HepG2 (cell line): Measurements from ENCODE around the gene DLG3. TPM values are rescaled to one million over a fixed set of nuclear protein-coding genes. Genes with fewer than 3 reads are reported as not detected.

Experiments
- ATAC-seq: fragments of 200-7000 bp; cut with Tn5 transposase; 3 replicates; pipeline ENCODE4 v1.9.1; 2020; ENCODE audit warnings: mild to moderate bottlenecking, moderate library complexity
- BruUV-seq: library from RNA; stranded (reverse); fragments of 400-500 nt; replicated peaks from 2 replicates; lab custom pipeline; 2021; lab: Mats Ljungman, UMichigan
- CTCF ChIA-PET: fragments of 300-600 bp; formaldehyde crosslinking; extraction: SDS; loops from one replicate; lab custom pipeline; 2021; ENCODE audit warnings: low total read pairs, inconsistent platforms, low intra/inter-chr PET ratio; lab: Yijun Ruan, JAX
- POLR2A ChIA-PET: fragments of 350-600 bp; sonication (Branson Sonifier 250); formaldehyde crosslinking; loops from one replicate; lab custom pipeline; 2020; ENCODE audit warnings: antibody characterized with exemption, inconsistent platforms; lab: Yijun Ruan, JAX
- DNase-seq: peaks from one replicate; pipeline ENCODE4 v3.0.0-alpha.2; 2015; ENCODE audit warnings: low spot score
- FAIRE-seq: peaks from 3 replicates; lab custom pipeline; 2011; peaks lifted over from hg19 to GRCh38; lab: Jason Lieb, UNC
- H2AFZ ChIP-seq: one replicate; pipeline ENCODE4 v1.6.1; 2011; ENCODE audit warnings: low read length, inconsistent platforms
- H3K27ac ChIP-seq: fragments of 300-600 bp; 3 replicates; pipeline ENCODE4 v1.8.0; 2011; ENCODE audit warnings: mixed run types, mild to moderate bottlenecking, mixed read lengths, low read length, inconsistent platforms; ENCODE audit not compliant: insufficient read depth; ENCODE audit errors: extremely low read length
- H3K27me3 ChIP-seq, 2 experiments: fragments of 200-600 bp in 1 of 2; 2 replicates in 1 of 2; 3 replicates in 1 of 2; pipeline versions ENCODE4 v1.6.0 to v1.8.0; 2011; ENCODE audit warnings: low read length in 2 of 2, mild to moderate bottlenecking in 2 of 2, moderate library complexity in 2 of 2, inconsistent platforms in 1 of 2; ENCODE audit not compliant: insufficient read depth in 2 of 2, control insufficient read depth in 1 of 2
- H3K36me3 ChIP-seq, 2 experiments: fragments of 200-600 bp in 1 of 2; replicated peaks in 1 of 2; 2 replicates in 1 of 2; 3 replicates in 1 of 2; pipeline versions ENCODE4 v1.5.1 to v1.8.0; 2011; ENCODE audit warnings: low read length in 2 of 2, inconsistent platforms in 1 of 2; ENCODE audit not compliant: insufficient read depth in 2 of 2, control insufficient read depth in 1 of 2
- H3K4me1 ChIP-seq: 2 replicates; pipeline ENCODE4 v1.5.1; 2012; ENCODE audit warnings: low read length, inconsistent platforms; ENCODE audit not compliant: insufficient read depth
- H3K4me2 ChIP-seq: 2 replicates; pipeline ENCODE4 v1.6.0; 2011; ENCODE audit warnings: low read depth, low read length, inconsistent platforms
- H3K4me3 ChIP-seq, 3 experiments: fragments of 200-600 bp in 1 of 3; sonication (generic), shearing (Covaris generic) in 1 of 3; replicated peaks in 1 of 3; 2 replicates each; pipeline ENCODE4 v1.5.1; 2011 to 2016; ENCODE audit warnings: low read length in 3 of 3, inconsistent platforms in 2 of 3, low read depth in 2 of 3, mild to moderate bottlenecking in 2 of 3, control low read depth in 1 of 3, mixed read lengths in 1 of 3; ENCODE audit not compliant: insufficient read depth in 1 of 3
- H3K79me2 ChIP-seq: one replicate; pipeline ENCODE4 v1.6.1; 2011; ENCODE audit warnings: low read length, inconsistent platforms; ENCODE audit not compliant: insufficient read depth
- H3K9ac ChIP-seq: 2 replicates; pipeline ENCODE4 v1.6.0; 2011; ENCODE audit warnings: mild to moderate bottlenecking, low read depth, low read length, inconsistent platforms; ENCODE audit not compliant: insufficient read depth
- H3K9me3 ChIP-seq: 2 replicates; pipeline ENCODE4 v1.5.1; 2012; ENCODE audit warnings: mild to moderate bottlenecking, low read length
- H4K20me1 ChIP-seq: 2 replicates; pipeline ENCODE4 v1.6.0; 2011; ENCODE audit warnings: inconsistent platforms, mild to moderate bottlenecking, low read length, moderate library complexity; ENCODE audit not compliant: insufficient read depth
- ADNP ChIP-seq: sonication (generic); formaldehyde crosslinking; IDR thresholded peaks from 2 replicates; pipeline ENCODE4 v1.4.0; 2020; ENCODE audit warnings: missing genetic modification reagents
- ARNTL ChIP-seq: sonication (generic); formaldehyde crosslinking; IDR thresholded peaks from 2 replicates; pipeline ENCODE4 v1.4.0; 2020; ENCODE audit warnings: mild to moderate bottlenecking, missing genetic modification reagents
- FOSL2 ChIP-seq: sonication (generic); formaldehyde crosslinking; IDR thresholded peaks from 2 replicates; pipeline ENCODE4 v1.4.0; 2020; ENCODE audit warnings: missing genetic modification reagents
- HNF4G ChIP-seq, 2 experiments: sonication (generic) in 1 of 2; formaldehyde crosslinking in 1 of 2; IDR thresholded peaks; 2 replicates each; pipeline versions ENCODE4 v1.4.0 to v1.6.1; 2011 to 2020; ENCODE audit warnings: borderline replicate concordance in 2 of 2, low read depth in 2 of 2, mild to moderate bottlenecking in 2 of 2, low read length in 1 of 2, missing genetic modification reagents in 1 of 2, moderate library complexity in 1 of 2
- HOXD1 ChIP-seq: sonication (generic); formaldehyde crosslinking; IDR thresholded peaks from 2 replicates; pipeline ENCODE4 v1.5.0; 2020; ENCODE audit warnings: missing genetic modification reagents
- MBNL3 ChIP-seq: fragments of 250-450 bp; sonication (Bioruptor Pico); conservative IDR thresholded peaks from 2 replicates; pipeline ENCODE4 v1.8.0; 2022; ENCODE audit warnings: mild to moderate bottlenecking, inconsistent platforms
- MED13 ChIP-seq: sonication (generic); formaldehyde crosslinking; IDR thresholded peaks from 2 replicates; pipeline ENCODE4 v1.5.0; 2020; ENCODE audit warnings: missing genetic modification reagents
- NONO ChIP-seq, 2 experiments: fragments of 450-650 bp in 1 of 2; sonication (generic) in 1 of 2; formaldehyde crosslinking in 1 of 2; IDR thresholded peaks in 1 of 2; conservative IDR thresholded peaks in 1 of 2; 2 replicates each; pipeline versions ENCODE4 v1.6.1 to v1.8.0; 2017 to 2022; ENCODE audit warnings: mild to moderate bottlenecking in 1 of 2, missing genetic modification reagents in 1 of 2, moderate library complexity in 1 of 2
- SP4 ChIP-seq: sonication (generic); formaldehyde crosslinking; IDR thresholded peaks from 2 replicates; pipeline ENCODE4 v1.8.1; 2023; ENCODE audit warnings: mild to moderate bottlenecking, missing genetic modification reagents
- ZBTB8A ChIP-seq: sonication (generic); formaldehyde crosslinking; IDR thresholded peaks from 2 replicates; pipeline ENCODE4 v1.4.0; 2020; ENCODE audit warnings: mild to moderate bottlenecking, low read depth, missing genetic modification reagents, borderline replicate concordance
- ZFP90 ChIP-seq: sonication (generic); formaldehyde crosslinking; IDR thresholded peaks from 2 replicates; pipeline ENCODE4 v1.8.0; 2022; ENCODE audit warnings: missing genetic modification reagents, mild to moderate bottlenecking, inconsistent platforms, borderline replicate concordance
- WGBS: methylation state at CpG from one replicate; pipeline ENCODE4 v1.1.6; 2017; ENCODE audit warnings: low lambda C conversion rate; 5-methylcytosine and 5-hydroxymethylcytosine counted together
- in situ Hi-C: cut with HindIII; loops from 2 replicates; pipeline ENCODE4 v1.10.0; 2017; ENCODE audit warnings: low pct_unique_long_range_greater_than_20kb; ENCODE audit not compliant: extremely low pct_ligation_motif_present
- intact Hi-C: fragments of 100-400 bp; cut with micrococcal nuclease; formaldehyde crosslinking; loops from one replicate; pipeline ENCODE4 v1.10.0; 2022; ENCODE audit not compliant: unreplicated experiment
- polyA plus RNA-seq, 8 experiments: library from polyadenylated mRNA; depleted of rRNA in 3 of 8; stranded (reverse) in 7 of 8; unstranded in 1 of 8; fragments of >200 nt; fragmentation: Illumina TruSeq in 4 of 8; extraction: Trizol in 4 of 8; gene quantifications; 2 replicates each; pipeline versions ENCODE4 v1.2.1 to v1.2.3, GENCODE V29; 2011 to 2016; ENCODE audit warnings: low read depth in 4 of 8, missing spikeins in 1 of 8, mixed read lengths in 1 of 8; ENCODE audit not compliant: insufficient read depth in 1 of 8
- total RNA-seq, 5 experiments: library from RNA; depleted of rRNA; stranded (reverse); fragments of >200 nt; fragmentation: Illumina TruSeq; extraction: Trizol; gene quantifications; 2 replicates each; pipeline ENCODE4 v1.2.3, GENCODE V29; 2016; ENCODE audit warnings: low read depth in 1 of 5
- TF ChIP-seq, protein P1 (sequence below): sonication (generic); formaldehyde crosslinking; IDR thresholded peaks from one replicate; pipeline ENCODE4 v1.5.1; 2020; ENCODE audit warnings: mild to moderate bottlenecking, missing genetic modification reagents; ENCODE audit errors: not compliant biosample characterization
- TF ChIP-seq, protein P2 (sequence below): sonication (generic); formaldehyde crosslinking; IDR thresholded peaks from 2 replicates; pipeline ENCODE4 v1.4.0; 2020; ENCODE audit warnings: low read depth, mild to moderate bottlenecking, missing genetic modification reagents
- TF ChIP-seq, protein P3 (sequence below): sonication (generic); formaldehyde crosslinking; conservative IDR thresholded peaks from 2 replicates; pipeline ENCODE4 v1.4.0; 2020; ENCODE audit warnings: missing genetic modification reagents

The DLG3 gene
- total and polyA plus RNA-seq, 2 of the 13 experiments (the other 11 are each of a cell fraction or from before 2014, with no cell fraction given), result 9.9 to 19.4 TPM

DNA sequence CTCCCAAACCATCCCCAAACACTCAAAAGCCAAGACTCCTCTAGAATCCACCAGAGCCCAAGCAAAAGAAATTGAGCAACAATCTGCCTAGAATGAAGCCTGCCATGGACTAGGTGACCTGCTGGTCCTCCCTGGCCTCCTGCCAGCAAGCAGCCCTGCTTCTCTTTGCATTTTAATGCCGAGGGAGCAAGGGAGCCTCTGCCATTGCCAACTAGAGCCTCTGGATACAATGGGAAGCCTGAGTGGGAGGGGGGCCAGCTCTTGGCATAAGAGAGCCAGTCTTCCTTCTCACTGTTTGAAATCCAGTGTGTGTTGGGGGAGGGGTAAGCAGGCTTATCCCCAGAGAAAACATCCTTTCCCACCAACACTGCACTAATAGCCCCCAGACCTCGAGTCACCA, 23.0 kb upstream of the DLG3 start:
- Histone ChIP-seq H3K4me1 (peaks cover 18% of the 10 kb centered on the region), H3K79me2 (no peaks in the 10 kb centered on the region), H3K36me3 (no peaks in the 10 kb centered on the region; a peak in 1 of 5 replicates), H3K9ac (no peak overlapping the region), H2AFZ (no peak overlapping the region), H3K9me3 (no peaks in the 10 kb centered on the region), H3K27me3 (no peaks in the 10 kb centered on the region), H3K4me3 (no peak overlapping the region), H3K4me2 (no peak overlapping the region), H3K27ac (no peak overlapping the region), H4K20me1 (no peaks in the 10 kb centered on the region)
- ChIA-PET POLR2A (no interaction called here), CTCF (no interaction called here)
- WGBS, result no CpG with 5 or more reads among the region's 2 CpGs
- ATAC-seq (no peak), DNase-seq (no peak), FAIRE-seq (no peak)
- intact Hi-C loops, result loop anchor here (10.0 kb wide), 1 partner anchor 243 kb away; no protein-coding TSS in a partner anchor
- in situ Hi-C loops, result no loop called here
- no TSS peak for BruUV-seq
- TF ChIP-seq NONO (IDR thresholded peaks at IDR 0.05), result no peak
- TF ChIP-seq NONO (CRISPR knock-in tag; conservative IDR thresholded peaks at IDR 0.05), result no peak
- TF ChIP-seq, protein P1, sequence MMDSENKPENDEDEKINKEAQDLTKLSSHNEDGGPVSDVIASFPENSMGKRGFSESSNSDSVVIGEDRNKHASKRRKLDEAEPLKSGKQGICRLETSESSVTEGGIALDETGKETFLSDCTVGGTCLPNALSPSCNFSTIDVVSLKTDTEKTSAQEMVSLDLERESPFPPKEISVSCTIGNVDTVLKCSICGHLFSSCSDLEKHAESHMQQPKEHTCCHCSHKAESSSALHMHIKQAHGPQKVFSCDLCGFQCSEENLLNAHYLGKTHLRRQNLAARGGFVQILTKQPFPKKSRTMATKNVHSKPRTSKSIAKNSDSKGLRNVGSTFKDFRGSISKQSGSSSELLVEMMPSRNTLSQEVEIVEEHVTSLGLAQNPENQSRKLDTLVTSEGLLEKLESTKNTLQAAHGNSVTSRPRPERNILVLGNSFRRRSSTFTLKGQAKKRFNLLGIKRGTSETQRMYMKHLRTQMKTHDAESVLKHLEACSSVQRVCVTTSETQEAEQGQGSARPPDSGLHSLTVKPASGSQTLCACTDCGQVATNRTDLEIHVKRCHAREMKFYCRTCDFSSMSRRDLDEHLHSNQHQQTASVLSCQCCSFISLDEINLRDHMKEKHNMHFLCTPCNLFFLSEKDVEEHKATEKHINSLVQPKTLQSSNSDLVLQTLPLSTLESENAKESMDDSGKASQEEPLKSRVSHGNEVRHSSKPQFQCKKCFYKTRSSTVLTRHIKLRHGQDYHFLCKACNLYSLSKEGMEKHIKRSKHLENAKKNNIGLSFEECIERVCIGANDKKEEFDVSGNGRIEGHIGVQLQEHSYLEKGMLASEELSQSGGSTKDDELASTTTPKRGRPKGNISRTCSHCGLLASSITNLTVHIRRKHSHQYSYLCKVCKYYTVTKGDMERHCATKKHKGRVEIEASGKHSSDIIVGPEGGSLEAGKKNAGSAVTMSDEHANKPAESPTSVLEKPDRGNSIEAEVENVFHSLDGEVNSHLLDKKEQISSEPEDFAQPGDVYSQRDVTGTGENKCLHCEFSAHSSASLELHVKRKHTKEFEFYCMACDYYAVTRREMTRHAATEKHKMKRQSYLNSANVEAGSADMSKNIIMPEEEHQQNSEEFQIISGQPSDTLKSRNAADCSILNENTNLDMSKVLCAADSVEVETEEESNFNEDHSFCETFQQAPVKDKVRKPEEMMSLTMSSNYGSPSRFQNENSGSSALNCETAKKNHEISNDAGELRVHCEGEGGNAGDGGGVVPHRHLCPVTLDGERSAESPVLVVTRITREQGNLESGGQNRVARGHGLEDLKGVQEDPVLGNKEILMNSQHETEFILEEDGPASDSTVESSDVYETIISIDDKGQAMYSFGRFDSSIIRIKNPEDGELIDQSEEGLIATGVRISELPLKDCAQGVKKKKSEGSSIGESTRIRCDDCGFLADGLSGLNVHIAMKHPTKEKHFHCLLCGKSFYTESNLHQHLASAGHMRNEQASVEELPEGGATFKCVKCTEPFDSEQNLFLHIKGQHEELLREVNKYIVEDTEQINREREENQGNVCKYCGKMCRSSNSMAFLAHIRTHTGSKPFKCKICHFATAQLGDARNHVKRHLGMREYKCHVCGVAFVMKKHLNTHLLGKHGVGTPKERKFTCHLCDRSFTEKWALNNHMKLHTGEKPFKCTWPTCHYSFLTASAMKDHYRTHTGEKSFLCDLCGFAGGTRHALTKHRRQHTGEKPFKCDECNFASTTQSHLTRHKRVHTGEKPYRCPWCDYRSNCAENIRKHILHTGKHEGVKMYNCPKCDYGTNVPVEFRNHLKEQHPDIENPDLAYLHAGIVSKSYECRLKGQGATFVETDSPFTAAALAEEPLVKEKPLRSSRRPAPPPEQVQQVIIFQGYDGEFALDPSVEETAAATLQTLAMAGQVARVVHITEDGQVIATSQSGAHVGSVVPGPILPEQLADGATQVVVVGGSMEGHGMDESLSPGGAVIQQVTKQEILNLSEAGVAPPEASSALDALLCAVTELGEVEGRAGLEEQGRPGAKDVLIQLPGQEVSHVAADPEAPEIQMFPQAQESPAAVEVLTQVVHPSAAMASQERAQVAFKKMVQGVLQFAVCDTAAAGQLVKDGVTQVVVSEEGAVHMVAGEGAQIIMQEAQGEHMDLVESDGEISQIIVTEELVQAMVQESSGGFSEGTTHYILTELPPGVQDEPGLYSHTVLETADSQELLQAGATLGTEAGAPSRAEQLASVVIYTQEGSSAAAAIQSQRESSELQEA (CRISPR knock-in tag), result no peak
- TF ChIP-seq, protein P2, sequence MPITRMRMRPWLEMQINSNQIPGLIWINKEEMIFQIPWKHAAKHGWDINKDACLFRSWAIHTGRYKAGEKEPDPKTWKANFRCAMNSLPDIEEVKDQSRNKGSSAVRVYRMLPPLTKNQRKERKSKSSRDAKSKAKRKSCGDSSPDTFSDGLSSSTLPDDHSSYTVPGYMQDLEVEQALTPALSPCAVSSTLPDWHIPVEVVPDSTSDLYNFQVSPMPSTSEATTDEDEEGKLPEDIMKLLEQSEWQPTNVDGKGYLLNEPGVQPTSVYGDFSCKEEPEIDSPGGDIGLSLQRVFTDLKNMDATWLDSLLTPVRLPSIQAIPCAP, result no peak
- TF ChIP-seq MBNL3 (CRISPR knock-in tag), result no peak
- TF ChIP-seq ADNP (CRISPR knock-in tag), result no peak
- TF ChIP-seq SP4, result no peak
- TF ChIP-seq HNF4G (IDR thresholded peaks at IDR 0.05; ENCODE audit: borderline replicate concordance, low read depth, low read length), result no peak
- no peak for TF ChIP-seq HNF4G (CRISPR knock-in tag; IDR thresholded peaks at IDR 0.05; ENCODE audit: borderline replicate concordance, low read depth)
- no peak for TF ChIP-seq HOXD1
- TF ChIP-seq ZBTB8A (CRISPR knock-in tag), result no peak
- TF ChIP-seq, protein P3, sequence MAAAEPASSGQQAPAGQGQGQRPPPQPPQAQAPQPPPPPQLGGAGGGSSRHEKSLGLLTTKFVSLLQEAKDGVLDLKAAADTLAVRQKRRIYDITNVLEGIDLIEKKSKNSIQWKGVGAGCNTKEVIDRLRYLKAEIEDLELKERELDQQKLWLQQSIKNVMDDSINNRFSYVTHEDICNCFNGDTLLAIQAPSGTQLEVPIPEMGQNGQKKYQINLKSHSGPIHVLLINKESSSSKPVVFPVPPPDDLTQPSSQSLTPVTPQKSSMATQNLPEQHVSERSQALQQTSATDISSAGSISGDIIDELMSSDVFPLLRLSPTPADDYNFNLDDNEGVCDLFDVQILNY (CRISPR knock-in tag), result no peak
- TF ChIP-seq ZFP90, result no peak
- no peak for TF ChIP-seq ARNTL (CRISPR knock-in tag)
- no peak for TF ChIP-seq MED13 (CRISPR knock-in tag)
- TF ChIP-seq FOSL2 (CRISPR knock-in tag), result no peak
